IPS-NIHi11 (cell line): ENCODE results near the gene WDR46.
A peak's percentile ranks its signal among the peaks of the same experiment; 100 is the strongest.

Experiments
- DNase-seq: peaks from one replicate; pipeline ENCODE4 v3.0.0; 2012; ENCODE audit warnings: mixed read lengths, low spot score

WDR46 gene, protein sequence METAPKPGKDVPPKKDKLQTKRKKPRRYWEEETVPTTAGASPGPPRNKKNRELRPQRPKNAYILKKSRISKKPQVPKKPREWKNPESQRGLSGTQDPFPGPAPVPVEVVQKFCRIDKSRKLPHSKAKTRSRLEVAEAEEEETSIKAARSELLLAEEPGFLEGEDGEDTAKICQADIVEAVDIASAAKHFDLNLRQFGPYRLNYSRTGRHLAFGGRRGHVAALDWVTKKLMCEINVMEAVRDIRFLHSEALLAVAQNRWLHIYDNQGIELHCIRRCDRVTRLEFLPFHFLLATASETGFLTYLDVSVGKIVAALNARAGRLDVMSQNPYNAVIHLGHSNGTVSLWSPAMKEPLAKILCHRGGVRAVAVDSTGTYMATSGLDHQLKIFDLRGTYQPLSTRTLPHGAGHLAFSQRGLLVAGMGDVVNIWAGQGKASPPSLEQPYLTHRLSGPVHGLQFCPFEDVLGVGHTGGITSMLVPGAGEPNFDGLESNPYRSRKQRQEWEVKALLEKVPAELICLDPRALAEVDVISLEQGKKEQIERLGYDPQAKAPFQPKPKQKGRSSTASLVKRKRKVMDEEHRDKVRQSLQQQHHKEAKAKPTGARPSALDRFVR

DNA sequence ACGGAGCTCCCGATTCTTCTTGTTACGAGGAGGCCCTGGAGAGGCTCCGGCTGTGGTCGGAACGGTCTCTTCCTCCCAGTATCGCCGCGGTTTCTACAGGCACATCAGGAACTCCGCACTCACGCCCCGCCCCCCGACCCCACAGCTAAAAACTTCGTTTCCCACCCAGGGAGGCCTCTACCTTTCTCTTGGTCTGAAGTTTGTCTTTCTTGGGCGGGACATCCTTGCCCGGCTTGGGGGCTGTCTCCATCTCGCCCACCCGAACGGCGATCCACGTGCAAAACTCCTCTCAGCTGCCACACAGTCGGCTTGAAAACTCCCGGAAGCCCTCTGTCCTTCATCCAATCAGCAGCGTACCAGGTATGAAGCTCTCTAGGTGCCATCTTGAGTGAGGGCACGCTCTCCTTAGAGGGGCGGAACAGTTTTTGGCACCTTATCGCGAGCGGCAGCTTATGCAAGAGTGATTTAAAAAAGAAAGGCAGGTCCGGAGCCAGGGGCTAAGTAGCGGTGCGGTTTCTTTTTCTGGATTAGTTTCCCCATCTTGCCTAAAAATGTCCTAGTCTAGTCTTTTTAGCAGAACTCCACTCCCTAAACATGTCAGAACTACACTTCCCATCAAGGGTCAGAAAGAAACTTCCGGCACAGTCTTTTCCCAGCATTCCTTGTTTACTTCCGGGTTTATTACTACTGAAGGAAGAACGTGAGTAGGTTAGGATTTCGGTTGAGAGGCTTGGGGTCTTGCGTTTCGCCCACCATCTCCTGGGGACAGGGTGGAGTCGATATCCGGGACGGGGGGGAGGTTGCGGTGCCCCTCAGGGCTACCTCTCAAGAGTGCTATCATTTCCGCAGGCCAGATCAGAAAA, at the start of gene WDR46, which contains the start of gene PFDN6:
Gene WDR46, minus strand, starts transcription at position 319 of the 863 bp plus-strand sequence. Its CDS starts 69 bp downstream, at position 250.
Gene PFDN6, plus strand, starts transcription at position 681 of the 863 bp plus-strand sequence. CDS start 256 bp downstream, outside the sequence.
- DNase-seq: peak; percentile 94

- DNase-seq: no peak
These were observed 47.5 kb upstream of the WDR46 start for GRCh38 chr6:33336495-33336894.

- DNase-seq: no peak
These were observed 46.9 kb upstream of the WDR46 start for GRCh38 chr6:33335916-33336315.

- DNase-seq: no peak
These were observed 44.6 kb upstream of the WDR46 start for GRCh38 chr6:33333666-33334065.

DNA sequence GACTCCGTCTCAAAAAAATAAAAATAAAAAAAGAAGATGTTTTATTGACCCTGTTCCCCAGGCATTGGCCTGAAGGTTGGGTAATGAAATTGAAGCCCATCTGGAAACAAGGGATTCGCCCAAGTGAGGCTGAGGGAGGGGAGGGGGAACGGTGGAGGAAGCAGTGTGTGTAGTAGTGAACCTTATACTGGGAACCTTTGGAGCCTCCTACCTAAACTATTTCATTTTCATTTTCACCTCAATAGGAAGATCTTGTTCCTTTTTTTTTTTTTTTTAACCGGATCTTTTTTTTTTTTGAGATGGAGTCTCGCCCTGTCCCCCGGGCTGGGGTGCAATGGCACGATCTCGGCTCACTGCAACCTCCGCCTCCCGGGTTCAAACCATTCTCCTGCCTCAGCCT, 41.7 kb upstream of the WDR46 start:
- DNase-seq: no peak

GRCh38 chr6:33329058-33329457, 40.0 kb upstream of the WDR46 start:
- no peak for DNase-seq

- DNase-seq: no peak
These were observed 35.1 kb upstream of the WDR46 start for GRCh38 chr6:33324125-33324524.

- no peak for DNase-seq
These were observed 34.5 kb upstream of the WDR46 start for GRCh38 chr6:33323623-33323948.

- DNase-seq: no peak
These were observed 32.2 kb upstream of the WDR46 start for GRCh38 chr6:33321227-33321626.

GRCh38 chr6:33320315-33321181, 31.5 kb upstream of the WDR46 start:
- DNase-seq: no peak

- no peak for DNase-seq
These were observed 30.9 kb upstream of the WDR46 start for GRCh38 chr6:33319939-33320314.

GRCh38 chr6:33318426-33319073, 29.5 kb upstream of the WDR46 start:
- DNase-seq: no peak

DNA sequence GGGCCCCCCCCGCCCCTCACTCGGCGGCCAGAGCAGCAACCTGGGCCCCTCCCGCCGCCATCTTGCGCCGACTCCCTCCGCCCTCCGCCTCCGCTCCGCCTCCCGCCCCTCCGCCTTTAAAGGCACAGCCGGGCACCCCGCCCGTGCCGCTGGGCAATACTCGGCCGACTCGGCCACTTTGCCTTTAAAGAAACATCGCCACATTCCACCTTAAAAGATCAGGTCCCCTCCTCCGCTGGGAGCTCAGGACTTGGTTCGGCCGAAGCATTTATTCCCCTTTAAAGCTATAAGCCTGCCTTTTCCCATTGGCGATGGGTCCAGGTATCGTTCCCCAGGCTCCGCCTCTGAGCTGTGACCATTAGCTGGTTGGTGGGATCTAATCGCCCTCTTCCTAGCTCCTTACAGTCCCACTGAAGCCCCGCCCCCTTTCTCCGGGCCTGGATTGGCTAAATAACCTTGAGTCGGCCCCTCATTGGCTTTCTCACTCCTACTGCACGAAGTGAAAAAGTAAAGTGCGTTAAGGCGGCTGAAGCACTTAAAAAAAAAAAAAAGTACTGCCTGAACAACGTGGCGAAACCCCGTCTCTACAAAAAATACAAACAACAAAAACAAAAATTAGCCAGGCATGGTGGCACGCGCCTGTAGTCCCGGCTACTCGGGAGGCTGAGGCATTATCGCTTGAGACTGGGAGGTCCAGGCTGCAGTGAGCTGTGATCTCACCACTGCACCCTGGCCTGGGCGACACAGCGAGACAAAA, 28.8 kb upstream of the WDR46 start, which contains the start of gene ZBTB22:
Gene ZBTB22, minus strand, starts transcription at position 76 of the 757 bp plus-strand sequence. CDS start 828 bp downstream, outside the sequence.
- peak; percentile 86 for DNase-seq

- peak; percentile 74 for DNase-seq
These were observed 28.3 kb upstream of the WDR46 start for GRCh38 chr6:33317419-33317668.

DNA sequence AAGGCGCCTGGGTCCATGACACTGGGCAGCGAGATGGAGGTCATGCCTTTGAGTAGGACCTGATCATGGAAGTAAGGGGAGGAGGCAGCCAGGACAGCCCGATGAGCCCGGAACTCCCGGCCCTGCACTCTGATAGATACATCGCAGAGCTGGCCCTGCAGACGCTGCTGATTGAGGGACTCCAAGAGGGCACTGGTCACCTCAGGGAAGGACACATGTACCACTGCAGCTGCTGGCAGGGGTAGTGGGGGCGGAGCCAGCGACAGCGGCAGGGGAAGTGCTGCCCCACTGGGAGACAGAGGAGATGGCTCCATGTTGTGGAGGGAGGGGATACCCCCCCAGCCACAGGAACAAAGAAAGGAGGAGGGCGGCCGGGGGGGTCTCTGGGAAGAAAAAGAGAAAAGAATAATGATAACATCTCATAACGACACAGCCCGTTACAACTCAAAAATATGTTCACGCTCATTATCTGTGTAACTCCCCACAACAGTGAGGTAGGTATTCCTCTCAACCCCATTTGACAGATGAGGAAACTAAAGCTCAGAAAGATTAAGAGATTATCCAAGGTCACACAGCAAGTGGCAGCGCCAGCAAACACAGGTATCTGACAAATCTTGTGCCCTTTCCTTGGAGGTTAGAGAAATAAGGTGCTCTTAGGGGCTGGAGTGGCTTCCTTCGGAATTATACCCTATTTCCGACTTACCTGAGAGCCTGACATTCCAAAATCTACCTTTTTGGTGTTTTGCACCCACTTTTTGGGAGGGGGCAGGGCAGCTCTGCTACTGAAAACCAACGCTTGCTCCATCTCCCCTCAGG, 27.8 kb upstream of the WDR46 start:
- no peak for DNase-seq

- DNase-seq: no peak
These were observed 27.0 kb upstream of the WDR46 start for GRCh38 chr6:33315793-33316602.

- no peak for DNase-seq
These were observed 26.1 kb upstream of the WDR46 start for GRCh38 chr6:33314943-33315792.

DNA sequence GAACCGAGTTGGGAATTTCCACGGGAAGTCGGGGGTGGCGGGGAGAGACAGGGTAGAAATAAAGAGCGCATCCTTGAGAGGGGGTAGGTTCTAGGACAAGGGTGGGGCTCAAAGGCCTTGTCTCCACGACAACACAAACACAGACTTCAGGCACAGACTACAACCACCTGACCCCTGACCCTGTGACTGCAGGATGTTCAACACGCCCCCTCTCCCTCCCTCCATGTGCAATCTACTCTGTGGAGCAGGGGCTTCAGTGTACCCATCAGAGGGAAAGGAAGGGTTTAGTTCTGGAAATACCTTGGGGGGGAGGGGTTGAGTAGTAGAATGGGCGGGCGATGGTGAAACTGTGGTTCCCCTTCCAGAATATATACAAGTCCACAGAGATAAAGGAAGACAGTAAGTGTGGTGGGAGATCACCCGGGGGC, 25.5 kb upstream of the WDR46 start:
- peak; percentile 22 for DNase-seq
